Raji (cell line): ENCODE measurements around the gene SELENOO.

ENCODE experiments used
- POLR2A ChIP-seq: IDR thresholded peaks from 2 replicates; pipeline ENCODE4 v1.6.1; 2011; ENCODE audit warnings: low read depth, low read length, control low read depth; ENCODE audit not compliant: insufficient read depth

SELENOO gene

GRCh38 chr22:50264104-50264745 is 63.4 kb downstream of the SELENOO start:
- TF ChIP-seq POLR2A, result no peak

GRCh38 chr22:50264946-50265669 is 64.3 kb downstream of the SELENOO start:
- no peak for TF ChIP-seq POLR2A

GRCh38 chr22:50266994-50267393 is 66.2 kb downstream of the SELENOO start:
- no peak for TF ChIP-seq POLR2A
